K562 (cell line): ENCODE results near the gene HOTAIR.

ENCODE experiments used
- EP400 ChIP-seq: fragments of 450-650 bp; IDR thresholded peaks from 2 replicates; pipeline ENCODE4 v1.6.1; 2017; ENCODE audit warnings: antibody characterized with exemption, mild to moderate bottlenecking, moderate library complexity
- FIP1L1 ChIP-seq: fragments of 200-400 bp; formaldehyde crosslinking; IDR thresholded peaks from 2 replicates; pipeline ENCODE4 v1.6.1; 2018; ENCODE audit warnings: mild to moderate bottlenecking, low read depth, low read length; ENCODE audit not compliant: poor library complexity, severe bottlenecking
- FOXP1 ChIP-seq: sonication (generic); formaldehyde crosslinking; IDR thresholded peaks from 2 replicates; pipeline ENCODE4 v1.8.0; 2022; ENCODE audit warnings: mild to moderate bottlenecking, missing genetic modification reagents
- HCFC1 ChIP-seq: IDR thresholded peaks from 2 replicates; pipeline ENCODE4 v1.6.1; 2012; ENCODE audit warnings: low read depth, low read length, improper control_type of control experiment
- JUN ChIP-seq, 2 experiments: sonication (generic) in 1 of 2; formaldehyde crosslinking in 1 of 2; IDR thresholded peaks; 2 replicates each; pipeline versions ENCODE4 v1.6.1 to v1.8.0; 2012 to 2022; ENCODE audit warnings: borderline replicate concordance in 2 of 2, mild to moderate bottlenecking in 2 of 2, improper control_type of control experiment in 1 of 2, low read depth in 1 of 2, low read length in 1 of 2, missing genetic modification reagents in 1 of 2
- NCOA1 ChIP-seq: fragments of 450-650 bp; IDR thresholded peaks from 2 replicates; pipeline ENCODE4 v1.6.1; 2016; ENCODE audit warnings: low read depth
- POLR2AphosphoS5 ChIP-seq: IDR thresholded peaks from 2 replicates; pipeline ENCODE4 v1.6.1; 2011; ENCODE audit warnings: mild to moderate bottlenecking, low read depth, low read length, moderate library complexity; ENCODE audit not compliant: control insufficient read depth, insufficient read depth
- PTBP1 ChIP-seq: fragments of 200-400 bp; formaldehyde crosslinking; IDR thresholded peaks from 2 replicates; pipeline ENCODE4 v1.6.1; 2017; ENCODE audit warnings: low read depth, low read length
- SREBF2 ChIP-seq: sonication (generic); formaldehyde crosslinking; IDR thresholded peaks from 2 replicates; pipeline ENCODE4 v1.4.0; 2020; ENCODE audit warnings: mild to moderate bottlenecking, missing genetic modification reagents
- ZBTB1 ChIP-seq: sonication (generic); formaldehyde crosslinking; IDR thresholded peaks from 2 replicates; pipeline ENCODE4 v1.8.1; 2023; ENCODE audit warnings: missing genetic modification reagents, low read depth, mild to moderate bottlenecking, borderline replicate concordance
- ZBTB7A ChIP-seq: IDR thresholded peaks from 2 replicates; pipeline ENCODE4 v1.6.1; 2011; ENCODE audit warnings: low read depth, mild to moderate bottlenecking, low read length, moderate library complexity, borderline replicate concordance; ENCODE audit not compliant: control insufficient read depth
- ZNF436 ChIP-seq: fragments of 250-450, 450-650 bp; sonication (Bioruptor Pico); formaldehyde crosslinking; IDR thresholded peaks from 2 replicates; pipeline ENCODE4 v1.7.0; 2020; ENCODE audit warnings: mild to moderate bottlenecking
- TF ChIP-seq, protein P1 (sequence below), 3 experiments: IDR thresholded peaks in 2 of 3; conservative IDR thresholded peaks in 1 of 3; 2 replicates each; pipeline ENCODE4 v1.5.1; 2011 to 2012; ENCODE audit warnings: low read length in 3 of 3, mild to moderate bottlenecking in 3 of 3, control low read depth in 2 of 3, improper control_type of control experiment in 1 of 3, inconsistent platforms in 1 of 3, low read depth in 1 of 3, mixed read lengths in 1 of 3, moderate library complexity in 1 of 3; ENCODE audit not compliant: insufficient read depth in 2 of 3
- TF ChIP-seq, protein P2 (sequence below): fragments of 250-450 bp; sonication (Bioruptor Pico); IDR thresholded peaks from 2 replicates; pipeline ENCODE4 v1.4.0; 2020; ENCODE audit warnings: borderline replicate concordance

DNA sequence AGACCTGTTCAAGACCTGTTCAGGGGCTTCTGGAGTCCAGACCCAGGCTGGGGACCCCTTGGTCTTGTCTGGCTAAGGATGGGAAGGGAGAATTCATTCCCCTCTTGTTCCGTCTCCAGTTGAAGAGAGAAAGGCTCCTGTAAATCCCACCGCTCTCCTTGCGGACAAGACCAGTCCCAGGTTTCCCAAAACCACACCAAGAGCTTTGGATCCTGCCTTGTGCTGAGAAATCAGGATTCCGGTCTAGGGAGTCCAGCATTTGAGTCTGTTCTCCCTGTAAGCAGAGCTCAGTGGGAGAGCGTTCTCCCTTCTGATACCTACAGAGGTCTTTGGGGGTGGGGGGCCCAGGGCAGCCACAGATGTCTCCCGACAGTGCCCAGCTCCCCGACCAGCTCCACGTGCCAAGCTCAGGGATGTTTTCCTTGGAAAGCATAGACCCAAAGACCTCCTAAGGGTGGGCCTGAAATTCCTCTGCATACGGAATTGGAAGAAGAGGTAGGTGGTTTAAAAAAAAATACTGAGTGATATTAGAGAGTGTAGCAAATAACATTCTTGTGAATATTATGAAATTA lies 34.2 kb downstream of the HOTAIR start:
- TF ChIP-seq NCOA1, result no peak
- no peak for TF ChIP-seq PTBP1
- no peak for TF ChIP-seq JUN (IDR thresholded peaks at IDR 0.05; ENCODE audit: borderline replicate concordance, low read depth, low read length)
- no peak for TF ChIP-seq JUN (CRISPR knock-in tag; IDR thresholded peaks at IDR 0.05; ENCODE audit: borderline replicate concordance)
- no peak for TF ChIP-seq EP400
- TF ChIP-seq, protein P1, sequence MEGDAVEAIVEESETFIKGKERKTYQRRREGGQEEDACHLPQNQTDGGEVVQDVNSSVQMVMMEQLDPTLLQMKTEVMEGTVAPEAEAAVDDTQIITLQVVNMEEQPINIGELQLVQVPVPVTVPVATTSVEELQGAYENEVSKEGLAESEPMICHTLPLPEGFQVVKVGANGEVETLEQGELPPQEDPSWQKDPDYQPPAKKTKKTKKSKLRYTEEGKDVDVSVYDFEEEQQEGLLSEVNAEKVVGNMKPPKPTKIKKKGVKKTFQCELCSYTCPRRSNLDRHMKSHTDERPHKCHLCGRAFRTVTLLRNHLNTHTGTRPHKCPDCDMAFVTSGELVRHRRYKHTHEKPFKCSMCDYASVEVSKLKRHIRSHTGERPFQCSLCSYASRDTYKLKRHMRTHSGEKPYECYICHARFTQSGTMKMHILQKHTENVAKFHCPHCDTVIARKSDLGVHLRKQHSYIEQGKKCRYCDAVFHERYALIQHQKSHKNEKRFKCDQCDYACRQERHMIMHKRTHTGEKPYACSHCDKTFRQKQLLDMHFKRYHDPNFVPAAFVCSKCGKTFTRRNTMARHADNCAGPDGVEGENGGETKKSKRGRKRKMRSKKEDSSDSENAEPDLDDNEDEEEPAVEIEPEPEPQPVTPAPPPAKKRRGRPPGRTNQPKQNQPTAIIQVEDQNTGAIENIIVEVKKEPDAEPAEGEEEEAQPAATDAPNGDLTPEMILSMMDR (IDR thresholded peaks at IDR 0.05 in 2 of 3, conservative IDR thresholded peaks at IDR 0.05 in 1 of 3; ENCODE audit: insufficient read depth in 2 of 3, low read depth in 1 of 3, low read length in 3 of 3), result no peak
- TF ChIP-seq ZNF436 (CRISPR knock-in tag), result no peak
- no peak for TF ChIP-seq ZBTB7A
- TF ChIP-seq, protein P2, sequence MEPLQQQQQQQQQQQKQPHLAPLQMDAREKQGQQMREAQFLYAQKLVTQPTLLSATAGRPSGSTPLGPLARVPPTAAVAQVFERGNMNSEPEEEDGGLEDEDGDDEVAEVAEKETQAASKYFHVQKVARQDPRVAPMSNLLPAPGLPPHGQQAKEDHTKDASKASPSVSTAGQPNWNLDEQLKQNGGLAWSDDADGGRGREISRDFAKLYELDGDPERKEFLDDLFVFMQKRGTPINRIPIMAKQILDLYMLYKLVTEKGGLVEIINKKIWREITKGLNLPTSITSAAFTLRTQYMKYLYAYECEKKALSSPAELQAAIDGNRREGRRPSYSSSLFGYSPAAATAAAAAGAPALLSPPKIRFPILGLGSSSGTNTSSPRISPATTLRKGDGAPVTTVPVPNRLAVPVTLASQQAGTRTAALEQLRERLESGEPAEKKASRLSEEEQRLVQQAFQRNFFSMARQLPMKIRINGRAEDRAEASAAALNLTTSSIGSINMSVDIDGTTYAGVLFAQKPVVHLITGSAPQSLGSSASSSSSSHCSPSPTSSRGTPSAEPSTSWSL (CRISPR knock-in tag), result no peak
- no peak for TF ChIP-seq ZBTB1 (CRISPR knock-in tag)
- no peak for TF ChIP-seq POLR2AphosphoS5
- no peak for TF ChIP-seq FOXP1 (CRISPR knock-in tag)
- TF ChIP-seq FIP1L1, result no peak
- TF ChIP-seq HCFC1, result no peak
- no peak for TF ChIP-seq SREBF2 (CRISPR knock-in tag)
